HepG2 (cell line): ENCODE measurements around the gene FMR1. TPM values are rescaled to one million over a fixed set of nuclear protein-coding genes. Genes with fewer than 3 reads are reported as not detected.
A peak's percentile ranks its signal among the peaks of the same experiment; 100 is the strongest.

Experiments used
- ARHGAP35 ChIP-seq: sonication (generic); formaldehyde crosslinking; IDR thresholded peaks from 2 replicates; pipeline ENCODE4 v1.9.0; 2022; ENCODE audit warnings: mild to moderate bottlenecking, inconsistent platforms, moderate library complexity, missing genetic modification reagents, borderline replicate concordance
- FOXC1 ChIP-seq: sonication (generic); formaldehyde crosslinking; IDR thresholded peaks from 2 replicates; pipeline ENCODE4 v1.8.0; 2022; ENCODE audit warnings: mild to moderate bottlenecking, missing genetic modification reagents, borderline replicate concordance
- FOXK2 ChIP-seq: fragments of 450-650 bp; IDR thresholded peaks from 2 replicates; pipeline ENCODE4 v1.6.1; 2016
- MBD4 ChIP-seq: IDR thresholded peaks from 2 replicates; pipeline ENCODE4 v1.6.1; 2012; ENCODE audit warnings: low read length, inconsistent platforms, borderline replicate concordance
- NR2F2 ChIP-seq: IDR thresholded peaks from 2 replicates; pipeline ENCODE4 v1.6.1; 2012; ENCODE audit warnings: low read depth, inconsistent platforms, borderline replicate concordance
- PCBP1 ChIP-seq: fragments of 200-400 bp; formaldehyde crosslinking; IDR thresholded peaks from 2 replicates; pipeline ENCODE4 v1.6.1; 2017; ENCODE audit warnings: mild to moderate bottlenecking, low read depth, low read length, borderline replicate concordance
- YEATS4 ChIP-seq: sonication (generic); formaldehyde crosslinking; IDR thresholded peaks from 2 replicates; pipeline ENCODE4 v1.4.0; 2020; ENCODE audit warnings: missing genetic modification reagents, borderline replicate concordance
- ZNF30 ChIP-seq: sonication (generic); formaldehyde crosslinking; IDR thresholded peaks from 2 replicates; pipeline ENCODE4 v1.5.0; 2020; ENCODE audit warnings: mild to moderate bottlenecking, missing genetic modification reagents
- ZNF768 ChIP-seq: sonication (generic); formaldehyde crosslinking; IDR thresholded peaks from 2 replicates; pipeline ENCODE4 v1.4.0; 2020; ENCODE audit warnings: missing genetic modification reagents
- polyA plus RNA-seq, 8 experiments: library from polyadenylated mRNA; depleted of rRNA in 3 of 8; stranded (reverse) in 7 of 8; unstranded in 1 of 8; fragments of >200 nt; fragmentation: Illumina TruSeq in 4 of 8; extraction: Trizol in 4 of 8; gene quantifications; 2 replicates each; pipeline versions ENCODE4 v1.2.1 to v1.2.3, GENCODE V29; 2011 to 2016; ENCODE audit warnings: low read depth in 4 of 8, missing spikeins in 1 of 8, mixed read lengths in 1 of 8; ENCODE audit not compliant: insufficient read depth in 1 of 8
- total RNA-seq, 5 experiments: library from RNA; depleted of rRNA; stranded (reverse); fragments of >200 nt; fragmentation: Illumina TruSeq; extraction: Trizol; gene quantifications; 2 replicates each; pipeline ENCODE4 v1.2.3, GENCODE V29; 2016; ENCODE audit warnings: low read depth in 1 of 5
- TF ChIP-seq, protein P1 (sequence below): sonication (generic); formaldehyde crosslinking; IDR thresholded peaks from 2 replicates; pipeline ENCODE4 v1.4.0; 2020; ENCODE audit warnings: missing genetic modification reagents, borderline replicate concordance
- TF ChIP-seq, protein P2 (sequence below): sonication (generic); formaldehyde crosslinking; conservative IDR thresholded peaks from 2 replicates; pipeline ENCODE4 v1.4.0; 2020; ENCODE audit warnings: missing genetic modification reagents
- TF ChIP-seq, protein P3 (sequence below): sonication (generic); formaldehyde crosslinking; IDR thresholded peaks from 2 replicates; pipeline ENCODE4 v1.4.0; 2020; ENCODE audit warnings: mild to moderate bottlenecking, missing genetic modification reagents
- TF ChIP-seq, protein P4 (sequence below): sonication (generic); formaldehyde crosslinking; IDR thresholded peaks from 2 replicates; pipeline ENCODE4 v1.5.0; 2020; ENCODE audit warnings: mild to moderate bottlenecking, missing genetic modification reagents, borderline replicate concordance

The FMR1 gene
- total and polyA plus RNA-seq, 2 of the 13 experiments (the other 11 are each of a cell fraction or from before 2014, with no cell fraction given) = 27.8 to 49.6 TPM

DNA sequence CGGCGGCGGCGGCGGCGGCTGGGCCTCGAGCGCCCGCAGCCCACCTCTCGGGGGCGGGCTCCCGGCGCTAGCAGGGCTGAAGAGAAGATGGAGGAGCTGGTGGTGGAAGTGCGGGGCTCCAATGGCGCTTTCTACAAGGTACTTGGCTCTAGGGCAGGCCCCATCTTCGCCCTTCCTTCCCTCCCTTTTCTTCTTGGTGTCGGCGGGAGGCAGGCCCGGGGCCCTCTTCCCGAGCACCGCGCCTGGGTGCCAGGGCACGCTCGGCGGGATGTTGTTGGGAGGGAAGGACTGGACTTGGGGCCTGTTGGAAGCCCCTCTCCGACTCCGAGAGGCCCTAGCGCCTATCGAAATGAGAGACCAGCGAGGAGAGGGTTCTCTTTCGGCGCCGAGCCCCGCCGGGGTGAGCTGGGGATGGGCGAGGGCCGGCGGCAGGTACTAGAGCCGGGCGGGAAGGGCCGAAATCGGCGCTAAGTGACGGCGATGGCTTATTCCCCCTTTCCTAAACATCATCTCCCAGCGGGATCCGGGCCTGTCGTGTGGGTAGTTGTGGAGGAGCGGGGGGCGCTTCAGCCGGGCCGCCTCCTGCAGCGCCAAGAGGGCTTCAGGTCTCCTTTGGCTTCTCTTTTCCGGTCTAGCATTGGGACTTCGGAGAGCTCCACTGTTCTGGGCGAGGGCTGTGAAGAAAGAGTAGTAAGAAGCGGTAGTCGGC is 528 bp downstream of the FMR1 start (continued):
- TF ChIP-seq FOXC1 = no peak
- TF ChIP-seq, protein P1, sequence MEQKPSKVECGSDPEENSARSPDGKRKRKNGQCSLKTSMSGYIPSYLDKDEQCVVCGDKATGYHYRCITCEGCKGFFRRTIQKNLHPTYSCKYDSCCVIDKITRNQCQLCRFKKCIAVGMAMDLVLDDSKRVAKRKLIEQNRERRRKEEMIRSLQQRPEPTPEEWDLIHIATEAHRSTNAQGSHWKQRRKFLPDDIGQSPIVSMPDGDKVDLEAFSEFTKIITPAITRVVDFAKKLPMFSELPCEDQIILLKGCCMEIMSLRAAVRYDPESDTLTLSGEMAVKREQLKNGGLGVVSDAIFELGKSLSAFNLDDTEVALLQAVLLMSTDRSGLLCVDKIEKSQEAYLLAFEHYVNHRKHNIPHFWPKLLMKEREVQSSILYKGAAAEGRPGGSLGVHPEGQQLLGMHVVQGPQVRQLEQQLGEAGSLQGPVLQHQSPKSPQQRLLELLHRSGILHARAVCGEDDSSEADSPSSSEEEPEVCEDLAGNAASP = no peak
- TF ChIP-seq ZNF768 (CRISPR knock-in tag) = no peak
- no peak for TF ChIP-seq YEATS4
- no peak for TF ChIP-seq ARHGAP35 (CRISPR knock-in tag)
- TF ChIP-seq, protein P2, sequence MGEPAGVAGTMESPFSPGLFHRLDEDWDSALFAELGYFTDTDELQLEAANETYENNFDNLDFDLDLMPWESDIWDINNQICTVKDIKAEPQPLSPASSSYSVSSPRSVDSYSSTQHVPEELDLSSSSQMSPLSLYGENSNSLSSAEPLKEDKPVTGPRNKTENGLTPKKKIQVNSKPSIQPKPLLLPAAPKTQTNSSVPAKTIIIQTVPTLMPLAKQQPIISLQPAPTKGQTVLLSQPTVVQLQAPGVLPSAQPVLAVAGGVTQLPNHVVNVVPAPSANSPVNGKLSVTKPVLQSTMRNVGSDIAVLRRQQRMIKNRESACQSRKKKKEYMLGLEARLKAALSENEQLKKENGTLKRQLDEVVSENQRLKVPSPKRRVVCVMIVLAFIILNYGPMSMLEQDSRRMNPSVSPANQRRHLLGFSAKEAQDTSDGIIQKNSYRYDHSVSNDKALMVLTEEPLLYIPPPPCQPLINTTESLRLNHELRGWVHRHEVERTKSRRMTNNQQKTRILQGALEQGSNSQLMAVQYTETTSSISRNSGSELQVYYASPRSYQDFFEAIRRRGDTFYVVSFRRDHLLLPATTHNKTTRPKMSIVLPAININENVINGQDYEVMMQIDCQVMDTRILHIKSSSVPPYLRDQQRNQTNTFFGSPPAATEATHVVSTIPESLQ (CRISPR knock-in tag) = no peak
- TF ChIP-seq, protein P3, sequence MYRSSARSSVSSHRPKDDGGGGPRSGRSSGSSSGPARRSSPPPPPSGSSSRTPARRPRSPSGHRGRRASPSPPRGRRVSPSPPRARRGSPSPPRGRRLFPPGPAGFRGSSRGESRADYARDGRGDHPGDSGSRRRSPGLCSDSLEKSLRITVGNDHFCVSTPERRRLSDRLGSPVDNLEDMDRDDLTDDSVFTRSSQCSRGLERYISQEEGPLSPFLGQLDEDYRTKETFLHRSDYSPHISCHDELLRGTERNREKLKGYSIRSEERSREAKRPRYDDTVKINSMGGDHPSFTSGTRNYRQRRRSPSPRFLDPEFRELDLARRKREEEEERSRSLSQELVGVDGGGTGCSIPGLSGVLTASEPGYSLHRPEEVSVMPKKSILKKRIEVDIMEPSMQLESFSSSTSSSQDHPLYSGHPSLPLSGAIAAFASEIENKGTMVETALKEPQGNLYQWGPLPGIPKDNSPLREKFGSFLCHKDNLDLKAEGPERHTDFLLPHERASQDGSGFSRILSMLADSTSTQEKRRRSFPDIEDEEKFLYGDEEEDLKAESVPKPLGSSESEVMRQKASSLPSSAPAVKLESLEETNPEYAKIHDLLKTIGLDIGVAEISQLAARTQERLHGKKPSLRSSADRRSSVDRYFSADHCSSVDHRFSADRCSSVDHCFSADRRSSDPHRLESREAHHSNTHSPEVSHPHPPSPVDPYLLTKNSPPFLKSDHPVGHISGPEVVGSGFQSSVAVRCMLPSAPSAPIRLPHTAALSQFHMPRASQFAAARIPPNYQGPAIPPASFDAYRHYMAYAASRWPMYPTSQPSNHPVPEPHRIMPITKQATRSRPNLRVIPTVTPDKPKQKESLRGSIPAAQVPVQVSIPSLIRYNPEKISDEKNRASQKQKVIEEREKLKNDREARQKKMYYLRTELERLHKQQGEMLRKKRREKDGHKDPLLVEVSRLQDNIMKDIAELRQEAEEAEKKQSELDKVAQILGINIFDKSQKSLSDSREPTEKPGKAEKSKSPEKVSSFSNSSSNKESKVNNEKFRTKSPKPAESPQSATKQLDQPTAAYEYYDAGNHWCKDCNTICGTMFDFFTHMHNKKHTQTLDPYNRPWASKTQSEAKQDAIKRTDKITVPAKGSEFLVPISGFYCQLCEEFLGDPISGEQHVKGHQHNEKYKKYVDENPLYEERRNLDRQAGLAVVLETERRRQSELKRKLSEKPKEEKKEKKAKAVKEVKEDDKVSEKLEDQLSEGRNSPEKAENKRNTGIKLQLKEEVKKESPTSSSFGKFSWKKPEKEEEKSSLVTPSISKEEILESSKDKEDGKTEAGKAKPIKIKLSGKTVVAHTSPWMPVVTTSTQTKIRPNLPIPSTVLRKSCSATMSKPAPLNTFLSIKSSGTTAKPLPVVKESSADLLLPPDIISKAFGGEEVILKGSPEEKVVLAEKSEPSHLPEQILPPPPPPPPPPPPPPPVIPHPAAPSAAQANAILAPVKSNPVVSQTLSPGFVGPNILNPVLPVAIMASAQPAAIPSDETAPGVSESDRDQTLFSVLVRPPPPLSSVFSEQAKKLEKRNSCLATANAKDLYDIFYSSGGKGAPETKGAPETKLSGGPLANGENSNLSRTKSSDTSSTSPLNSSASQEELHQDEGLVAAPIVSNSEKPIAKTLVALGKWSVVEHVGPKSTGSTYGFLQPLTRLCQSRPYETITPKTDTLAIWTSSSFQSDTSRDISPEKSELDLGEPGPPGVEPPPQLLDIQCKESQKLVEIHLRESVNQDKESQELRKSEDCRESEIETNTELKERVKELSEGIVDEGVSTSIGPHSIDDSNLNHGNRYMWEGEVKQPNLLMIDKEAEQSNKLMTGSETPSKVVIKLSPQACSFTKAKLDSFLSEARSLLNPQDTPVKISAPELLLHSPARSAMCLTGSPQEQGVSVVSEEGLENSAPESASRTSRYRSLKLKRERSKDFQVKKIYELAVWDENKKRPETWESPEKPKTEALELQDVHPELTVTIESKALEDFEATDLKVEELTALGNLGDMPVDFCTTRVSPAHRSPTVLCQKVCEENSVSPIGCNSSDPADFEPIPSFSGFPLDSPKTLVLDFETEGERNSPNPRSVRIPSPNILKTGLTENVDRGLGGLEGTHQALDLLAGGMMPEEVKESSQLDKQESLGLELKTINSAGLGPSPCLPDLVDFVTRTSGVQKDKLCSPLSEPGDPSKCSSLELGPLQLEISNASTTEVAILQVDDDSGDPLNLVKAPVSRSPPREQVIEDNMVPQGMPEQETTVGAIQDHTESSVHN (CRISPR knock-in tag) = no peak
- TF ChIP-seq ZNF30 (CRISPR knock-in tag) = 0 out of 2 replicates have a peak, but pooled peaks have one; percentile 29
- no peak for TF ChIP-seq MBD4
- no peak for TF ChIP-seq PCBP1
- TF ChIP-seq NR2F2 = no peak
- no peak for TF ChIP-seq FOXK2
- TF ChIP-seq, protein P4, sequence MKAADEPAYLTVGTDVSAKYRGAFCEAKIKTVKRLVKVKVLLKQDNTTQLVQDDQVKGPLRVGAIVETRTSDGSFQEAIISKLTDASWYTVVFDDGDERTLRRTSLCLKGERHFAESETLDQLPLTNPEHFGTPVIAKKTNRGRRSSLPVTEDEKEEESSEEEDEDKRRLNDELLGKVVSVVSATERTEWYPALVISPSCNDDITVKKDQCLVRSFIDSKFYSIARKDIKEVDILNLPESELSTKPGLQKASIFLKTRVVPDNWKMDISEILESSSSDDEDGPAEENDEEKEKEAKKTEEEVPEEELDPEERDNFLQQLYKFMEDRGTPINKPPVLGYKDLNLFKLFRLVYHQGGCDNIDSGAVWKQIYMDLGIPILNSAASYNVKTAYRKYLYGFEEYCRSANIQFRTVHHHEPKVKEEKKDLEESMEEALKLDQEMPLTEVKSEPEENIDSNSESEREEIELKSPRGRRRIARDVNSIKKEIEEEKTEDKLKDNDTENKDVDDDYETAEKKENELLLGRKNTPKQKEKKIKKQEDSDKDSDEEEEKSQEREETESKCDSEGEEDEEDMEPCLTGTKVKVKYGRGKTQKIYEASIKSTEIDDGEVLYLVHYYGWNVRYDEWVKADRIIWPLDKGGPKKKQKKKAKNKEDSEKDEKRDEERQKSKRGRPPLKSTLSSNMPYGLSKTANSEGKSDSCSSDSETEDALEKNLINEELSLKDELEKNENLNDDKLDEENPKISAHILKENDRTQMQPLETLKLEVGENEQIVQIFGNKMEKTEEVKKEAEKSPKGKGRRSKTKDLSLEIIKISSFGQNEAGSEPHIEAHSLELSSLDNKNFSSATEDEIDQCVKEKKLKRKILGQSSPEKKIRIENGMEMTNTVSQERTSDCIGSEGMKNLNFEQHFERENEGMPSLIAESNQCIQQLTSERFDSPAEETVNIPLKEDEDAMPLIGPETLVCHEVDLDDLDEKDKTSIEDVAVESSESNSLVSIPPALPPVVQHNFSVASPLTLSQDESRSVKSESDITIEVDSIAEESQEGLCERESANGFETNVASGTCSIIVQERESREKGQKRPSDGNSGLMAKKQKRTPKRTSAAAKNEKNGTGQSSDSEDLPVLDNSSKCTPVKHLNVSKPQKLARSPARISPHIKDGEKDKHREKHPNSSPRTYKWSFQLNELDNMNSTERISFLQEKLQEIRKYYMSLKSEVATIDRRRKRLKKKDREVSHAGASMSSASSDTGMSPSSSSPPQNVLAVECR (CRISPR knock-in tag) = peak; percentile 39; the same call in 1 of the 2 replicates
